Measurements from ENCODE around the gene ZMYM4.

Gene ZMYM4

GRCh38 chr1:35278886-35279554 is 10.5 kb downstream of the ZMYM4 start:
- no peak for DNase-seq (ENCODE audit: low read depth in 2 of 2)

DNA sequence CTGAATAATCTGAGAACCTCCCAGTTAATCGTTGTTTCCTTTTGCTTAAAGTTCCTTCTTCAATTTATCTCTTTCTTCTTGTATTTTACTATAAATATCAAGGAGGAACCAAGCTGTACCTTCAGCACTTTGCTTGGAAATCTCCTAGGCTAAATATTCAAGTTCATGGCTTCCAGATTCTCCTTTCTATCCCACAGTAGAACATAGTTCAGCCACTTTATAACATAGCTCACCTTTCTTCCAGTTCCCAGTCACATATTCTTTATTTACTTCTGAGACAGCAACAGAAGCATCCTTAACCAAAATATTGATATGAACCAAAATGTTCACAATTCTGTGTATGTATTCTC is 11.0 kb downstream of the ZMYM4 start:
- no peak for DNase-seq (ENCODE audit: low read depth in 2 of 2)

GRCh38 chr1:35280006-35280405 is 11.5 kb downstream of the ZMYM4 start:
- no peak for DNase-seq (ENCODE audit: low read depth in 2 of 2)

GRCh38 chr1:35281565-35281964 is 13.1 kb downstream of the ZMYM4 start:
- DNase-seq (ENCODE audit: low read depth in 2 of 2) = no peak

DNA sequence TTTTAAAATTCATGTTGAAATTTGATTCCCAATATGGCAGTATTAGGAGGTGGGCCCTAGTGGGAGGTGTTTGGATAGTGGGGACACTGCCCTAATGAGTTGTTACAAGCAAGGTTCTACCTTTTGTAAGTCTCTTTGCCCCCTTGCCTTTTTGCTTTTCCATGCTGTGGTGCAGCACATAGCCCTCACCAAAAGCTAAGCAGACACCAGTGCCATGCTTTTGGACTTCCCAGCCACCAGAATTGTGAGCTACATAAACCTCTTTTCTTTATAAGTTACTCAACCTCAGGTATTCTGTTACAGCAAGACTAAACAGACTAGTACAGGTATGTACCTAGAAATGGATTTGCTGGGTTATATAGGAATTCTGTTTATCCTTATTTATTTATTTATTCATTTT is 13.7 kb downstream of the ZMYM4 start:
- no peak for DNase-seq (ENCODE audit: low read depth in 2 of 2)

- no peak for DNase-seq (ENCODE audit: low read depth in 2 of 2)
These were observed 16.3 kb downstream of the ZMYM4 start for GRCh38 chr1:35284852-35285251.

DNA sequence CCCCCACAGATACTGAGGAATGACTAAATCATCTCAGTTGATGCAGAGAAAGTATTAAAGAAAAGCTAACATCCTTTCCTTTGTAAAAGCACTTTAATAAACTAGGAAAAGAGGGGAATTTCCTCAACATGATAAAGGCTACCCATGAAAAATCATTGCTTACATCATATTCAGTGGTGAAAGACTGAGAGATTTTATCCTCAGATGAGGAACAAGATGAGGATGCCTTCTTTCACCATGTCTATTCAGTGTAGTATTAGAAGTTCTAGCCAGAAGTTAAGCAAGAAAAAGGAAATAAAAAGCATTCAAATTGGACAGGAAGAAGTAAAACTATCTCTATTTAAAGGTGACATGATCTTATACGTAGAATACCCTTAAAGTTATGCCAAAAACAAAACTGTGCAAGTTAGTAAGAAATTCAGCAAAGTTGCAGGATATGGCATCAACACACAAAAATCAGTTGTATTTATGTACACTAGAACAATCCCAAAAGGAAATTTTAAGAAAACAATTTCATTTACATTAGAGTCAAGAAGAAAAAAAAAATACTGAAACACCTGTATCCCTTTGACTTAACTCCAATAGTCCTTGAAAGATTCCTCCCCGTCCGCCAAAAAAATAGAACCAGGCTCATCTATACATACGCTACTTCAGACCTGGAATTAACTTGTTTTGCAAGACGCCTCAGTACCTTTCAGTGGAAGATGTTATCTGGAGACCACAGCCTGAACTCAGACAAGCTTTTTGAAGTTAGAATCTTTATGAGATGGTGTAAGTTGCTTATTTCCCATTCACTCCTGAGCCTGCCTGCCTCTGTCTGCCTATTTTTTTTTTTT is 17.5 kb downstream of the ZMYM4 start:
- no peak for DNase-seq (ENCODE audit: low read depth in 2 of 2)

- no peak for DNase-seq (ENCODE audit: low read depth in 2 of 2)
These were observed 19.5 kb downstream of the ZMYM4 start for GRCh38 chr1:35287807-35288640.

DNA sequence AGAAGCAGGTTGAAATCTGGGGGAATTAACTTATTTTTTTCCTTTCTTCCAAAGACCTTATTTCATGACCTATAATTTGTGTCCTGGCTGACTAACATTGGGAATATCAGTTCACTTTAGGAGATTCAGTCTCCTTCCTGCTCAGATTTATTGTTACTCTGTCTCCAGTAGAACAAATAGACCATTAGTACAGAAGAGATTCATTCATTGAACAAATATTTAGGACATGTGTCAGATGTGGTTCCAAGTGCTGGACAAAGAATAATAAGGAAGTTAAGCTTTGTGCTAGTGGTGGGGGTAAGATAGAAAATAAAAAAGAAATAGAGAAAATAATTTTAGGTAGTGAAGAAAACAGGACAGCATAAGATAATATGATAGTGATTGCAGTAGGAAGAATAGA is 20.3 kb downstream of the ZMYM4 start:
- no peak for DNase-seq (ENCODE audit: low read depth in 2 of 2)

DNA sequence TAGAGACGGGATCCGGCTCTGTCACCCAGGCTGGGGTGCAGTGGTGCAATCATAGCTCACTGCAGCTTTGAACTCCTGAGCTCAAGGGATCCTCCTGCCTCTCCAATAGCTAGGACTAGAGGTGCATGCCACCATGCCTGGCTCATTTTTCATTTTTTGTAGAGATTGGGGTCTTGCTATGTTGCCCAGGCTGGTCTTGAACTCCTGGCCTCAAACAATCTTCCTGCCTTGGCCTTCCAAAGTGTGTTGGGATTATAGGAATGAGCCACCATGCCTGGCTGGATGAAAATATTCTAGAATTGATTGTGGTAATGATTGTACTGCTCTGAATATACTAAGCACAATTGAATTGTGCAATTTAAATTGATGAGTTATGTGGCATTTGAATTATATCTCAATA is 21.9 kb downstream of the ZMYM4 start:
- DNase-seq (ENCODE audit: low read depth in 2 of 2) = no peak

DNA sequence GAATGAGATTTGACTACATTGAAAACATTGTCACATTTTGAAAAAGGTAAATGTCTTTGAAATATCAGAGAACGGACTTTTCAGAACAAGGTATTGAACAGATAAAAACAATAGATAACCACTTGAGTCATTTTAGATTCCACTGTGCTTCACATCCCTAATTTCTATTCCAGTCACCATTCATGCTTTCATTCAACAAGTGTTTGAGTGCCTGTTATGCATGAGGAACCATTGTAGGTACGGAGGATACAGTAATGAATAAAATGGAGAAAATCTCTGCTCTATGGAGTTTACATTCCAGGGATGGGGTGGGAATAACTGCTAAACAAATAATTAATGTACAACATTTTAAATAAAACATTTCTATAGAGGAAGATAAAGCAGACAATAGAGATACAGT is 26.3 kb downstream of the ZMYM4 start:
- no peak for DNase-seq (ENCODE audit: low read depth in 2 of 2)

GRCh38 chr1:35297886-35298285 is 29.4 kb downstream of the ZMYM4 start:
- no peak for DNase-seq (ENCODE audit: low read depth in 2 of 2)

- no peak for DNase-seq (ENCODE audit: low read depth in 2 of 2)
These were observed 30.0 kb downstream of the ZMYM4 start for GRCh38 chr1:35298464-35298863.

GRCh38 chr1:35300376-35300775 is 31.9 kb downstream of the ZMYM4 start:
- no peak for DNase-seq (ENCODE audit: low read depth in 2 of 2)

DNA sequence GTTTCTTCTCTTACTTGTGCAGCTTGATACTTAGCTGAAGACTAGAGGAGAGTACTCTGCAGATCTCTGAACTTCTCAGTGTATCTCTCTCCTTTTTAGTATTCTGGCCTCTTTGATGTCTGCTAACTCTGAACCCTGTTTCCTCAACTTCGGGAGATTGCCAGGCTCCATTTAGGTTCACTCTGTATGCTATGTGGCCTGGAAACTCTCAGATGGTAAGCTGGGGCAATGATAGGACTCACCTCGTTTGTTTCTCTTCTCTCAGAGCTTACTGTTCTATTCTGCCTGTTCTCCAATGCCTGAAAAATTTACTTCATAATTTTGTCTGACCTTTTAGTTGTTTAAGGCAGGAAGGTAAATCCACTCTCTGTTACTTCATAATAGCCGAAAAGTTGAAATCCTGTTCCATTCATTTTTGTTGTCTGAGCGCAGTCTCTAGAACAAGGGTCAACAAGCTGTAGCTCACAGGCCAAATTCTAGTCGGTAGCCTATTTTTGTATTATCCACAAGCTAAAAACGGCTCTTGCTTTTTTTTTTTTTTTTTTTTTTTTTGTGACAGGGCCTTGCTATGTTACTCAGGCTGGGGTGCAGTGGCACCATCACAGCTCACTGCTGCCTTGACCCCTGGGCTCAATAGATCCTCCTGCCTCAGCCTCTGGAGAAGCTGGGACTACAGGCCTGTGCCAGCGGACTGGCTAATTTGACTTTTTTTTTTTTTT is 33.3 kb downstream of the ZMYM4 start:
- DNase-seq (ENCODE audit: low read depth in 2 of 2) = no peak

DNA sequence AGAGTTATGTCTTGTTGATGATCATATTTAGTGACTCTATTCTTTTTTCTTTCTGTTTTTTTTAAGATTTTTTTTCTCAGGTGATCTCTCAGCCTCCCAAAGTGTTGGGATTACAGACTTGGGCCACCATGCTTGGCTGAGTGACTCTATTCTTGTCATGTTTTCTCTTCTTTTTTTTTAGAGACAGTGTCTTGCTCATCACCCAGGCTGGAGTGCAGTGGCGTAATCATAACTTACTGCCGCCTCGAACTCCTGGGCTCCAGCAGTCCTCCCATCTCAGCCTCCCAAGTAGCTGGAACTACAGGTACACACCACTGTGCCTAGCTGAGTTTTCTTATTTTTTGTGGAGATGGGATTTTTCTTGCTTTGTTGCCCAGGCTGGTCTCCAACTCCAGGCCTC is 36.9 kb downstream of the ZMYM4 start:
- no peak for DNase-seq (ENCODE audit: low read depth in 2 of 2)

- no peak for DNase-seq (ENCODE audit: low read depth in 2 of 2)
These were observed 47.1 kb downstream of the ZMYM4 start for GRCh38 chr1:35315649-35316048.

DNA sequence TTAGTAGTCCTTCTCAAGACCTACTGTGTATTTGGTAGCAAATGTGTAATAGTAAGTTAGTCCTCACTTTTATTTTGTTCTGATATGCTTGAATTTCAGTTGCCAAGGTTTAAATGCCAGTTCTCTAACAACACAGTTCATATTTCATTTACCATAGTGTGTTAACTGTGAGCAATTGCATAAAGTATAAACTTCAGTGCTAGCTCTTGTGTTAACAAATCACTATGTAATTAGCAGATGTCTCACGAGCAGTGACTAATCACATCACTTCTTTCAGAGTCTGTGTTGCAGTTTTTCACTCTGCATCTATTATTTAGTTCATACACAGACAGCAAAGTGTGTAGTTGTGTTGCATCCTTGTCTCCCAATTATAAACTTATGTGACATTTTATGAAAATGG is 47.8 kb downstream of the ZMYM4 start:
- no peak for DNase-seq (ENCODE audit: low read depth in 2 of 2)

DNA sequence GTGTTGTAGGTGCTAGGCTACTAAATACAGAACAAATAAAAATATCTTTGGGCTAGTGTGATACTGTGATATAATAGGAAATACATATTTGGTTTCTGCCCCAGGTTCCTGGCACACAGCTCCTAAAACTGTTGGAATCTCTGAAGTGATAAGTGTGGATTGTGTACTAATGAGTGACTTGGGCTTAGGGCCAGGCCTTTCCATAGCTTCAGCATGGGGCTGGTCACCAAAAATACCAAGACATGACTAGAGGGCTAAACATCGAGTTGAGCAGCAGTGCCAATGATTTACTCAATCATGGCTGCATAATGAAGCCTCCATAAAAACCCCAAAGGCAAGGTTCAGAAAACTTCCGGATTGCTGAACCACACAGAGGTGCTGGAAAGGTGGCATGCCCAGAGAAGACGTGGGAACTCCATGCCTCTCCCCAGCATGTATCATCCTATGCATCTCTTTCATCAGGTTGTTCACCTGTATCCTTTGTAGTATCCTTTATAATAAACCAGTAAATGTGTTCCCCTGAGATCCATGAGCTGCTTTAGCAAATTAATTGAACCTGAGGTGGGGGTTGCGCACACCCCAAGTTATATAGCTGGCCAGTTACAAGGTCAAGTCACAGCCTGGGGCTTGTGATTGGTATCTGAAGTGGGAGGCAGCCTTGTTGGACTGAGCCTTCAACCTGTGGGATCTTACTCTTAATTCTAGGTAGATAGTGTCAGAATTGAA is 51.6 kb downstream of the ZMYM4 start:
- DNase-seq (ENCODE audit: low read depth in 2 of 2) = no peak

DNA sequence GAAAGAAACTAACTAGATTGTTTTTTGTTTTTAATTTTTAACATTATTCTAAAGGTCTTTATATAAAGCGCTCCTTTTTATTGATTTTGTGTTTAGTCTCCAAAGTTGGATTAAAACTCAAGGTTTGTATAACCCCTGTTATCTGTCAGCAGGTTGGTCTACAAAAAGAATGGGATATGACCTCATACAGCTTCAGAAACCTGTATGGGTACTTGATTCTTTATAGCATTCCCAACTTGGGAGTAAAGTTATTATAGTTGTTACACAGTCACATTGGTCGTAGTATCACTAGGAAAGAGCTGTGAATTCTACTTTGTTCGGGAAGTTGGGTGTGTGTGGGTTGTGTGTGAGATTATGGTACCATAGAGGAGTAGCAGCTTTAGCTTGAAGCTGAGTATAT is 52.4 kb downstream of the ZMYM4 start:
- DNase-seq (ENCODE audit: low read depth in 2 of 2) = no peak

- no peak for DNase-seq (ENCODE audit: low read depth in 2 of 2)
These were observed 56.0 kb downstream of the ZMYM4 start for GRCh38 chr1:35324486-35324885.

Measured in stimulated activated CD8-positive, alpha-beta memory T cell treated with anti-CD3 and anti-CD28 coated beads, Interleukin-7, amount 100 ng/mL, for 1 hour (primary cell).